GM13976 (cell line): ENCODE results near the gene PEAK1.

Experiments
- DNase-seq: peaks from one replicate; pipeline ENCODE4 v3.0.0; 2012; ENCODE audit warnings: low spot score
- CTCF ChIP-seq: IDR thresholded peaks from 2 replicates; pipeline ENCODE4 v1.5.1; 2012; ENCODE audit warnings: borderline replicate concordance, mild to moderate bottlenecking; ENCODE audit not compliant: insufficient read depth; ENCODE audit errors: extremely low read depth, missing control alignments, control extremely low read depth
- in situ Hi-C: fragments of 300-500 bp; cut with MboI; formaldehyde crosslinking; loops from one replicate; pipeline ENCODE4 v1.12.0; 2022; ENCODE audit warnings: low sequenced_read_pairs, mixed read lengths, inconsistent platforms; ENCODE audit not compliant: unreplicated experiment

The PEAK1 gene, protein sequence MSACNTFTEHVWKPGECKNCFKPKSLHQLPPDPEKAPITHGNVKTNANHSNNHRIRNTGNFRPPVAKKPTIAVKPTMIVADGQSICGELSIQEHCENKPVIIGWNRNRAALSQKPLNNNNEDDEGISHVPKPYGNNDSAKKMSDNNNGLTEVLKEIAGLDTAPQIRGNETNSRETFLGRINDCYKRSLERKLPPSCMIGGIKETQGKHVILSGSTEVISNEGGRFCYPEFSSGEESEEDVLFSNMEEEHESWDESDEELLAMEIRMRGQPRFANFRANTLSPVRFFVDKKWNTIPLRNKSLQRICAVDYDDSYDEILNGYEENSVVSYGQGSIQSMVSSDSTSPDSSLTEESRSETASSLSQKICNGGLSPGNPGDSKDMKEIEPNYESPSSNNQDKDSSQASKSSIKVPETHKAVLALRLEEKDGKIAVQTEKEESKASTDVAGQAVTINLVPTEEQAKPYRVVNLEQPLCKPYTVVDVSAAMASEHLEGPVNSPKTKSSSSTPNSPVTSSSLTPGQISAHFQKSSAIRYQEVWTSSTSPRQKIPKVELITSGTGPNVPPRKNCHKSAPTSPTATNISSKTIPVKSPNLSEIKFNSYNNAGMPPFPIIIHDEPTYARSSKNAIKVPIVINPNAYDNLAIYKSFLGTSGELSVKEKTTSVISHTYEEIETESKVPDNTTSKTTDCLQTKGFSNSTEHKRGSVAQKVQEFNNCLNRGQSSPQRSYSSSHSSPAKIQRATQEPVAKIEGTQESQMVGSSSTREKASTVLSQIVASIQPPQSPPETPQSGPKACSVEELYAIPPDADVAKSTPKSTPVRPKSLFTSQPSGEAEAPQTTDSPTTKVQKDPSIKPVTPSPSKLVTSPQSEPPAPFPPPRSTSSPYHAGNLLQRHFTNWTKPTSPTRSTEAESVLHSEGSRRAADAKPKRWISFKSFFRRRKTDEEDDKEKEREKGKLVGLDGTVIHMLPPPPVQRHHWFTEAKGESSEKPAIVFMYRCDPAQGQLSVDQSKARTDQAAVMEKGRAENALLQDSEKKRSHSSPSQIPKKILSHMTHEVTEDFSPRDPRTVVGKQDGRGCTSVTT (N-terminal part only)

GRCh38 chr15:77419836-77420609, at the start of gene PEAK1:
PEAK1 (minus strand) TSS chr15:77420104; CDS start chr15:77181926, 238,178 bp downstream.
- in situ Hi-C loops, result no loop called here
- DNase-seq, result peak; percentile 96
- no peak for TF ChIP-seq CTCF

DNA sequence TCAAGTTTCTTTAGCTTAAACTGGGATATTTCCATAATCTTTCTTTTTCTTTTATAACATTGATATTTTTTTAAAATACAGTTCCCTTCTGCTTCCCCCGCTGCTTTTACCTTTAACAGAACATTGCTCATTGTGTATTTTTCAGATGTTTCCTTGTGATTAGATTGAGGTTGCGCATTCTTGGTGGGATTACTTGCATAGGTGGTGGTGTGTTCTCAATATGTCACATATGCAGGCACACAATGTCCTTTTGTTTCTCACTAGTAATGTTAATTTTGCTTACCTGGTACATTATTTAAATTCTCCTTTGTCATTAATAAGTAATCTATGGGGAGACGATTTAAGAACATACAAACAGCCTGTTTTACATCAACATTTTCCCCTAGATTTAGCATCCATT, 49.0 kb upstream of the PEAK1 start:
- in situ Hi-C loops, result no loop called here
- TF ChIP-seq CTCF, result no peak
- no peak for DNase-seq

- TF ChIP-seq CTCF, result no peak
- no peak for DNase-seq
- in situ Hi-C loops, result no loop called here
Observed at GRCh38 chr15:77466521-77466920, 46.6 kb upstream of the PEAK1 start.

DNA sequence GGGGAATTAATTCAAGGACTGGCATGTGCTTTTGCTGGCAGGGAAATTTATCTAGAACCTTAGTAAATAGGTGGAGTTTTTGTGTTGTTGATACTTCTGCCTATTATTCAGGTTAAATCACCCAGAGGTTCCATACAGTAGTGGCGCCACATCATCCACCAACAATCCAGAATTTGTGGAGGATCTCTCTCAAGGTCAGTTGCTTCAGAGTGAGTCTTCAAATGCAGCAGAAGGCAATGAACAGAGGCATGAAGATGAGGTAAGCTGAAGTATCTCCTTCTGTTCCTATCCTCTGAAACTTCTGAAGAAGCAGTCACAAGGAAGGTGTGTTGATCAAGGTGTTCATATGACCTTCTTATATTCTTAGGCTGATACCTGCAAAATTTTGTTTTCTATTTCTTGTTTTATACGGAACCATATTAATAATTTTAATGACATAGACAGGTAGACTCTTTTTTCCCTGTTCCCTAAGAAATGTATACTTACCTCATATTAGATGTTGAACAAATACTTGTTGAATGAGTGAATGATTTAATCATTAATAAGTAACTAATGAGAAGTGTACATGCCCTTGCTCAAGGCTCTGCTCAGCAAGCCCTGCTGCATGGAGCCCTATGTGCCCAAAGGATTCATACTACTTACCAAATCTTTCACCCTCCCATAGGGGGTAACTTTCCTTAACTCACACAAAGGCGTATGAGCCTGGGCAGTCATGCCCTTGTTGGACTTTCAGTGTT, 44.4 kb upstream of the PEAK1 start:
- in situ Hi-C loops, result no loop called here
- DNase-seq, result no peak
- no peak for TF ChIP-seq CTCF

DNA sequence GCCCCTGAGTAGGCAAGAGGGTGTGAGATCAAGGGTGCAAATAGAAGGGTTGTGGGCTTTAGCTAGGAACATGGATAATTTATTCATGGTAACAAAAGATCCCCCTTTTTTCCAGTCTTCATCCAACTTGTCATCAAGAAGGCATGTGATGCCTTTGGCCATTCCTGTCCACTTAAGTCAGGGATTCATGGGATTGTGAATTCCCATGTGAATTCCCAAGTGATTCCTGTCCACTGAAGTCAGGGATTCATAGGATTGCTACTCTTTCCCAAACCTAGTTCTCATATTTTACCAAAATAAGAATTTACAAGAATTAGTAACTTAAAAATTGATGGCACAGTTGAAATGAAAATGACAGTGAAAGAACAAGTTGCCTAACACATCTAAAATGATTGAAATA, 41.6 kb upstream of the PEAK1 start:
- no peak for DNase-seq
- no peak for TF ChIP-seq CTCF
- in situ Hi-C loops, result no loop called here
